Measurements from ENCODE around the gene RAPGEF5.
"Not testable (repeated sequence)": the region's sequence is repeated elsewhere in the genome, so short reads cannot be mapped to it uniquely, and the experiment has no call there.

The RAPGEF5 gene

GRCh38 chr7:22093936-22094335 lies 263.0 kb downstream of the RAPGEF5 start:
- Histone ChIP-seq H3K27ac (peak overlapping the region; percentile 86), H3K4me3 (peak overlapping the region; percentile 36), H4K20me1 (no peaks in the 10 kb centered on the region), H3K4me1 (peaks cover 73% of the 10 kb centered on the region), H3K9me3 (peaks cover 14% of the 10 kb centered on the region), H3K36me3 (no peaks in the 10 kb centered on the region), H3K4me2 (peak overlapping the region; percentile 90), H3K9ac (peak overlapping the region; percentile 60; the same call in 1 of the 2 replicates), H3K27me3 (no peaks in the 10 kb centered on the region)
- TF ChIP-seq Cebpa-rat (IDR thresholded peaks at IDR 0.05): no peak

GRCh38 chr7:22093001-22093400 lies 264.0 kb downstream of the RAPGEF5 start:
- Histone ChIP-seq H3K9ac (no peak overlapping the region), H3K4me3 (no peak overlapping the region), H3K27ac (peak overlapping the region; percentile 86; the same call in 1 of the 2 replicates), H3K27me3 (no peaks in the 10 kb centered on the region), H3K9me3 (peaks cover 14% of the 10 kb centered on the region), H3K36me3 (no peaks in the 10 kb centered on the region), H3K4me2 (peak overlapping the region; percentile 90), H3K4me1 (peaks cover 73% of the 10 kb centered on the region), H4K20me1 (no peaks in the 10 kb centered on the region)
- TF ChIP-seq Cebpa-rat (IDR thresholded peaks at IDR 0.05): no peak

GRCh38 chr7:22090958-22091525 lies 265.9 kb downstream of the RAPGEF5 start:
- H3K27me3 ChIP-seq, H4K20me1 ChIP-seq, H3K4me3 ChIP-seq, H3K9ac ChIP-seq, H3K36me3 ChIP-seq, H3K4me2 ChIP-seq, H3K27ac ChIP-seq: not testable (repeated sequence)
- peaks cover 53% of the 10 kb centered on the region for H3K4me1 ChIP-seq
- peaks cover 15% of the 10 kb centered on the region for H3K9me3 ChIP-seq

GRCh38 chr7:22090512-22090911 lies 266.4 kb downstream of the RAPGEF5 start:
- TF ChIP-seq Cebpa-rat (IDR thresholded peaks at IDR 0.05): no peak
- Histone ChIP-seq H3K4me3 (no peak overlapping the region), H3K36me3 (no peaks in the 10 kb centered on the region), H3K27ac (no peak overlapping the region), H4K20me1 (no peaks in the 10 kb centered on the region), H3K4me1 (peaks cover 48% of the 10 kb centered on the region), H3K4me2 (no peak overlapping the region), H3K27me3 (no peaks in the 10 kb centered on the region), H3K9me3 (peaks cover 21% of the 10 kb centered on the region), H3K9ac (no peak overlapping the region)

- H3K27me3 ChIP-seq: no peaks in the 10 kb centered on the region
- H3K4me3 ChIP-seq: no peak overlapping the region
- no peak overlapping the region for H3K4me2 ChIP-seq
- peaks cover 25% of the 10 kb centered on the region for H3K9me3 ChIP-seq
- no peak overlapping the region for H3K9ac ChIP-seq
- no peak overlapping the region for H3K27ac ChIP-seq
- H3K36me3 ChIP-seq: no peaks in the 10 kb centered on the region
- no peaks in the 10 kb centered on the region for H4K20me1 ChIP-seq
- H3K4me1 ChIP-seq: peaks cover 44% of the 10 kb centered on the region
- no peak for TF ChIP-seq Cebpa-rat (IDR thresholded peaks at IDR 0.05)
Observed at GRCh38 chr7:22090107-22090506, 266.8 kb downstream of the RAPGEF5 start.

- Histone ChIP-seq H3K4me2 (peak overlapping the region; percentile 22), H3K9ac (no peak overlapping the region), H3K9me3 (peaks cover 25% of the 10 kb centered on the region), H3K4me1 (peaks cover 35% of the 10 kb centered on the region), H3K36me3 (no peaks in the 10 kb centered on the region), H3K4me3 (no peak overlapping the region), H3K27me3 (no peaks in the 10 kb centered on the region), H4K20me1 (no peaks in the 10 kb centered on the region), H3K27ac (no peak overlapping the region)
- no peak for TF ChIP-seq Cebpa-rat (IDR thresholded peaks at IDR 0.05)
Observed at GRCh38 chr7:22088827-22089226, 268.1 kb downstream of the RAPGEF5 start.

- no peak overlapping the region for H3K27ac ChIP-seq
- no peaks in the 10 kb centered on the region for H3K27me3 ChIP-seq
- no peaks in the 10 kb centered on the region for H3K36me3 ChIP-seq
- H3K4me1 ChIP-seq: peaks cover 28% of the 10 kb centered on the region
- H4K20me1 ChIP-seq: no peaks in the 10 kb centered on the region
- peaks cover 25% of the 10 kb centered on the region for H3K9me3 ChIP-seq
- H3K4me3 ChIP-seq: no peak overlapping the region
- no peak overlapping the region for H3K9ac ChIP-seq
- no peak for TF ChIP-seq Cebpa-rat (IDR thresholded peaks at IDR 0.05)
- no peak overlapping the region for H3K4me2 ChIP-seq
Observed at GRCh38 chr7:22087861-22088260, 269.1 kb downstream of the RAPGEF5 start.

- TF ChIP-seq Cebpa-rat (IDR thresholded peaks at IDR 0.05): no peak
- H3K36me3 ChIP-seq: no peaks in the 10 kb centered on the region
- no peaks in the 10 kb centered on the region for H3K27me3 ChIP-seq
- H3K4me1 ChIP-seq: peaks cover 21% of the 10 kb centered on the region
- peaks cover 23% of the 10 kb centered on the region for H3K9me3 ChIP-seq
- peak overlapping the region; percentile 91 for H3K4me2 ChIP-seq
- peak overlapping the region; percentile 71 for H3K4me3 ChIP-seq
- peak overlapping the region; percentile 78 for H3K27ac ChIP-seq
- peak overlapping the region; percentile 78 for H3K9ac ChIP-seq
- H4K20me1 ChIP-seq: no peaks in the 10 kb centered on the region
Observed at GRCh38 chr7:22083704-22084240, 273.2 kb downstream of the RAPGEF5 start.

- Histone ChIP-seq H3K9ac (peak overlapping the region; percentile 78), H3K4me3 (peak overlapping the region; percentile 71), H4K20me1 (no peaks in the 10 kb centered on the region), H3K4me2 (peak overlapping the region; percentile 91), H3K36me3 (no peaks in the 10 kb centered on the region), H3K4me1 (peaks cover 14% of the 10 kb centered on the region), H3K9me3 (peaks cover 24% of the 10 kb centered on the region), H3K27ac (peak overlapping the region; percentile 78), H3K27me3 (no peaks in the 10 kb centered on the region)
- TF ChIP-seq Cebpa-rat (IDR thresholded peaks at IDR 0.05): no peak
Observed at GRCh38 chr7:22082886-22083703, 273.9 kb downstream of the RAPGEF5 start.

GRCh38 chr7:22082553-22082885 lies 274.4 kb downstream of the RAPGEF5 start:
- Histone ChIP-seq H3K9ac (peak overlapping the region; percentile 78), H3K4me2 (peak overlapping the region; percentile 91), H4K20me1 (no peaks in the 10 kb centered on the region), H3K27ac (peak overlapping the region; percentile 78; the same call in 1 of the 2 replicates), H3K4me3 (peak overlapping the region; percentile 71), H3K9me3 (peaks cover 24% of the 10 kb centered on the region), H3K36me3 (no peaks in the 10 kb centered on the region), H3K27me3 (no peaks in the 10 kb centered on the region), H3K4me1 (peaks cover 14% of the 10 kb centered on the region)
- no peak for TF ChIP-seq Cebpa-rat (IDR thresholded peaks at IDR 0.05)

- not testable (repeated sequence) for H3K9ac ChIP-seq, H3K27me3 ChIP-seq, H4K20me1 ChIP-seq, H3K4me3 ChIP-seq, H3K4me2 ChIP-seq, H3K36me3 ChIP-seq, H3K27ac ChIP-seq
- H3K4me1 ChIP-seq: peaks cover 21% of the 10 kb centered on the region
- H3K9me3 ChIP-seq: peaks cover 15% of the 10 kb centered on the region
Observed at GRCh38 chr7:22080219-22080618, 276.7 kb downstream of the RAPGEF5 start.

- H4K20me1 ChIP-seq, H3K4me2 ChIP-seq, H3K27ac ChIP-seq, H3K4me3 ChIP-seq, H3K36me3 ChIP-seq, H3K27me3 ChIP-seq, H3K9ac ChIP-seq: not testable (repeated sequence)
- peaks cover 25% of the 10 kb centered on the region for H3K4me1 ChIP-seq
- peaks cover 14% of the 10 kb centered on the region for H3K9me3 ChIP-seq
Observed at GRCh38 chr7:22078872-22079271, 278.1 kb downstream of the RAPGEF5 start.

Measured in BLaER1 (cell line).